ENCODE results near the gene NCBP3. TPM values are rescaled to one million over a fixed set of nuclear protein-coding genes. Genes with fewer than 3 reads are reported as not detected.

Gene NCBP3
- total RNA-seq, 1 donor from 2014 or later: 45.8 TPM

DNA sequence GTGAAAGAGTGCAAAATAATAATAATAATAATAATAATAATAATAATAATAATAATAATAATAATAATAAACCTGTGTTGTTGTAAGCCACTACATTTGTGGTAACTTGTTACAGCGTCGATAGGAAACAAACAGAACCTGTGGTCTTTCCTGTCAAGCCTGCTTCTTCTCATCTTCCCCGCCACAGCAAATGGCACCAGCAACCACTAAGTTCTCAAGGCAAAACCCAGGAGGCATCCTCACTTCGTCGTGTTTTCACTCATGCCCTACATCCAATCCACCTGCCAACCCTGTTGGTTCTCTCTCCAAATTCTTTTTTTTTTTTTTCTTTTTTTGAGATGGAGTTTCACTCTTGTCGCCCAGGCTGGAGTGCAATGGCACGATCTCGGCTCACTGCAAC is 79.3 kb downstream of the NCBP3 start:
- no peak for DNase-seq (ENCODE audit: extremely low spot score, unreplicated experiment)
- no peaks in the 10 kb centered on the region for H3K27me3 Mint-ChIP-seq (ENCODE audit: unreplicated experiment)
- TF ChIP-seq CTCF (IDR thresholded peaks at IDR 0.05): no peak

DNA sequence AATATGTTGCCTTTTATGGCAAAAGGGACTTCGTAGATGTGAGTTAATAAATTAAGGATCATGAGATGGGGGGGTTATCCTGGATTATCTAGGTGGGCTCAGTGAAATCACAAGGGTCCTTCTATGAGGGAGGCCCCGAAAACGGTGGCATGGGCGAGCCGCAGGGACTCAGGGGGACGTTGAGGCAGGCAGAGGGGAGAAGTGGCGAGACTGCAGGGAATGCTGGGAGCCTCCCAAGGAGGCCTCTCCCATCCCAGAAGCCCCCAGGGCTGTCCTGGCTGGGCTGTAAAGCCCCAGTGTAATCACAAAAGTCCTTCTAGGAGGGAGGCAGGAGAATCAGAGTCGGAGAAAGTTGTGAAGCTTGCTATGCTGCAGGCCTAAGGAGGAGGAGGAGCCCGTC is 80.1 kb downstream of the NCBP3 start:
- H3K36me3 Mint-ChIP-seq (ENCODE audit: unreplicated experiment): no peaks in the 10 kb centered on the region
- peaks cover 2% of the 10 kb centered on the region for H3K27me3 Mint-ChIP-seq (ENCODE audit: unreplicated experiment)
- no peak for DNase-seq (ENCODE audit: extremely low spot score, unreplicated experiment)
- TF ChIP-seq CTCF (IDR thresholded peaks at IDR 0.05): no peak
- H3K9me3 Mint-ChIP-seq (ENCODE audit: unreplicated experiment): peaks cover 4% of the 10 kb centered on the region
- H3K4me3 Mint-ChIP-seq (ENCODE audit: unreplicated experiment): no peak overlapping the region
- no peak overlapping the region for H3K27ac Mint-ChIP-seq (ENCODE audit: unreplicated experiment)
- H3K4me1 Mint-ChIP-seq (ENCODE audit: unreplicated experiment): peaks cover 1% of the 10 kb centered on the region

More for the DNA sequence above, 79.3 kb downstream of the NCBP3 start:
- Mint-ChIP-seq H3K4me1 (ENCODE audit: unreplicated experiment) (peaks cover 2% of the 10 kb centered on the region), H3K9me3 (ENCODE audit: unreplicated experiment) (peaks cover 4% of the 10 kb centered on the region), H3K36me3 (ENCODE audit: unreplicated experiment) (no peaks in the 10 kb centered on the region), H3K27ac (ENCODE audit: unreplicated experiment) (no peak overlapping the region), H3K4me3 (ENCODE audit: unreplicated experiment) (no peak overlapping the region)

GRCh38 chr17:3763777-3764170 is 82.3 kb downstream of the NCBP3 start:
- H3K36me3 Mint-ChIP-seq (ENCODE audit: unreplicated experiment): no peaks in the 10 kb centered on the region

DNA sequence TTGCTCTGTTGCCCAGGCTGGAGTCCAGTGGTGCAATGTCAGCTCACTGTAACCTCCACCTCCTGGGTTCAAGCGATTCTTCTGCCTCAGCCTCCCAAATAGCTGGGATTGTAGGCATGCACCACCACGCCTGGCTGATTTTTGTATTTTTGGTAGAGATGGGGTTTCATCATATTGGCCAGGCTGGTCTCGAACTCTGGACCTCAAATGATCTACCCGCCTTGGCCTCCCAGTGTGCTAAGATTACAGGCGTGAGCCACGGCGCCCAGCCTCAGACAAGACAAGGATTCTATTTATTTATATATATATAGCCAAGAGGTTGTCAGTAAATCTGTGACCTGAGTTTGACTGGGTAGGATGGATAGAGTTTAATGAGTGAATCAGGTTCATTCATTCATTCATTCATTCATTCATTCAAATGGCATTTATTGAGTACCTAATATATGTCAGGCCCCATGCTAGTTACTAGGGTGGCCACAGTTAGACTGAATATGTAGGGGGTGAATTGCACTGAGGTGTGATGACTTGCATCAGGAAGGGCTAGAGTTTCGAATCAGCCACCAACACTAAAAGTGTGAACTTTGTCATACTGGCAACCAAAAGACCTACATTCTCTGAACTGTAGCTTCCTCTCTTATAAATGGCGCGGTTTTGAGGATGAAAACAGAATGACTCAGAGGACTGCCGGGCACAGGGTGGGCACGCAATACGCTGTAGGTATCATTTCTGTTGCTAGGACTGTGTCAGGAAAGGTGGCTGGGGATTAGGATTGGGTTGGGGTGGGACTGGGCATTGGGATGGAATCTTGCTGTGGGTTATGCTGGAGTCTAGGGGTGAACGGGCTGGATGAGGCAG is 82.9 kb downstream of the NCBP3 start:
- no peak for DNase-seq (ENCODE audit: extremely low spot score, unreplicated experiment)
- no peak overlapping the region for H3K27ac Mint-ChIP-seq (ENCODE audit: unreplicated experiment)
- H3K9me3 Mint-ChIP-seq (ENCODE audit: unreplicated experiment): peaks cover 11% of the 10 kb centered on the region
- H3K4me1 Mint-ChIP-seq (ENCODE audit: unreplicated experiment): no peaks in the 10 kb centered on the region
- H3K27me3 Mint-ChIP-seq (ENCODE audit: unreplicated experiment): peaks cover 3% of the 10 kb centered on the region
- no peaks in the 10 kb centered on the region for H3K36me3 Mint-ChIP-seq (ENCODE audit: unreplicated experiment)
- no peak for TF ChIP-seq CTCF (IDR thresholded peaks at IDR 0.05)
- no peak overlapping the region for H3K4me3 Mint-ChIP-seq (ENCODE audit: unreplicated experiment)

More at GRCh38 chr17:3763777-3764170, 82.3 kb downstream of the NCBP3 start:
- TF ChIP-seq CTCF (IDR thresholded peaks at IDR 0.05): no peak
- no peak for DNase-seq (ENCODE audit: extremely low spot score, unreplicated experiment)
- peaks cover 11% of the 10 kb centered on the region for H3K9me3 Mint-ChIP-seq (ENCODE audit: unreplicated experiment)
- peaks cover 3% of the 10 kb centered on the region for H3K27me3 Mint-ChIP-seq (ENCODE audit: unreplicated experiment)
- no peak overlapping the region for H3K27ac Mint-ChIP-seq (ENCODE audit: unreplicated experiment)
- no peak overlapping the region for H3K4me3 Mint-ChIP-seq (ENCODE audit: unreplicated experiment)
- no peaks in the 10 kb centered on the region for H3K4me1 Mint-ChIP-seq (ENCODE audit: unreplicated experiment)

DNA sequence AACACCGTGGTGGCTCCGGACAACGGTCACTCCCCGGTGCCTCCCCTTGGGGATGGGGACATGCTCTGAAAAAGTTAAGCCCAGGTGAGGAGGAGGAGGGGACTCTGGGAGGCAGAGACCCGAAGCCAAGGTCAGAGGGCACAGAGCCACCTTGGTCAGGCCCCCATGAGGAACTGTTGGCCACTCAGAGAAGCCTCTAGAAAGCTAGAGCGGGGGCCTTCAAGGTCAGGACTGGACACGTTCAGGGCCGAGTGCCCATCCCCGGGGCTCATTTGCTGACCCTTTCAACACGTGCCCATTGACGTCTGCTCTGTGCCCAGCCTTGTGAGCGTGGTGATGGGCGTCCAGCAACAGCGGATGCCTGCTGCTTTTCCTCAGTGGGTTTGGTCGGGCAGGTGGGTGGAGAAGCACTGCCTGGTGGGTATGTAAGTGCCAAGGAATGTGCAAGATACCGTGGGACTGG is 84.1 kb downstream of the NCBP3 start:
- no peaks in the 10 kb centered on the region for H3K36me3 Mint-ChIP-seq (ENCODE audit: unreplicated experiment)
- no peaks in the 10 kb centered on the region for H3K4me1 Mint-ChIP-seq (ENCODE audit: unreplicated experiment)
- no peak for TF ChIP-seq CTCF (IDR thresholded peaks at IDR 0.05)
- peaks cover 6% of the 10 kb centered on the region for H3K9me3 Mint-ChIP-seq (ENCODE audit: unreplicated experiment)
- no peak for DNase-seq (ENCODE audit: extremely low spot score, unreplicated experiment)
- peaks cover 3% of the 10 kb centered on the region for H3K27me3 Mint-ChIP-seq (ENCODE audit: unreplicated experiment)
- no peak overlapping the region for H3K4me3 Mint-ChIP-seq (ENCODE audit: unreplicated experiment)
- no peak overlapping the region for H3K27ac Mint-ChIP-seq (ENCODE audit: unreplicated experiment)

All from osteocyte (in vitro differentiated cells).